Germinal center (tissue), 1 donor: ENCODE data around the gene ATP11B.
A peak's percentile ranks its signal among the peaks of the same experiment; 100 is the strongest.
"Not testable (repeated sequence)": the region's sequence is repeated elsewhere in the genome, so short reads cannot be mapped to it uniquely, and the experiment has no call there.

Source experiments
- DNase-seq: peaks from one replicate; pipeline ENCODE4 v3.0.0; 2012; ENCODE audit warnings: mixed read lengths, low spot score

The ATP11B gene

GRCh38 chr3:182837855-182838454 lies 44.7 kb downstream of the ATP11B start:
- no peak for DNase-seq

GRCh38 chr3:182843478-182843877 lies 50.2 kb downstream of the ATP11B start:
- DNase-seq: no peak

GRCh38 chr3:182848906-182849305 lies 55.6 kb downstream of the ATP11B start:
- DNase-seq: no peak

- no peak for DNase-seq
Observed at GRCh38 chr3:182855076-182855475, 61.8 kb downstream of the ATP11B start.

GRCh38 chr3:182861348-182861747 lies 68.0 kb downstream of the ATP11B start:
- no peak for DNase-seq

GRCh38 chr3:182862159-182862860 lies 69.0 kb downstream of the ATP11B start:
- no peak for DNase-seq

- DNase-seq: no peak
Observed at GRCh38 chr3:182869059-182869458, 75.8 kb downstream of the ATP11B start.

- DNase-seq: not testable (repeated sequence)
Observed at GRCh38 chr3:182870917-182871316, 77.6 kb downstream of the ATP11B start.

- DNase-seq: no peak
Observed at GRCh38 chr3:182879031-182879611, 85.8 kb downstream of the ATP11B start.

GRCh38 chr3:182886497-182886896 lies 93.2 kb downstream of the ATP11B start:
- DNase-seq: no peak

- DNase-seq: no peak
Observed at GRCh38 chr3:182889948-182890629, 96.8 kb downstream of the ATP11B start.

GRCh38 chr3:182891364-182891763 lies 98.1 kb downstream of the ATP11B start:
- DNase-seq: no peak

- no peak for DNase-seq
Observed at GRCh38 chr3:182892226-182892625, 98.9 kb downstream of the ATP11B start.

- no peak for DNase-seq
Observed at GRCh38 chr3:182895513-182896112, 102.3 kb downstream of the ATP11B start.

- DNase-seq: no peak
Observed at GRCh38 chr3:182896553-182896952, 103.2 kb downstream of the ATP11B start.

- DNase-seq: no peak
Observed at GRCh38 chr3:182902236-182902635, 108.9 kb downstream of the ATP11B start.

GRCh38 chr3:182904164-182904563 lies 110.9 kb downstream of the ATP11B start:
- no peak for DNase-seq

GRCh38 chr3:182905623-182906022 lies 112.3 kb downstream of the ATP11B start:
- DNase-seq: no peak

GRCh38 chr3:182906036-182906435 lies 112.7 kb downstream of the ATP11B start:
- DNase-seq: no peak

- no peak for DNase-seq
Observed at GRCh38 chr3:182908471-182908870, 115.2 kb downstream of the ATP11B start.

- peak; percentile 11 for DNase-seq
Observed at GRCh38 chr3:182909318-182910040, 116.2 kb downstream of the ATP11B start.
